HG02571 (cell line): ENCODE measurements around the gene TMEM164.

Source experiments
- ATAC-seq: cut with Tn5 transposase; IDR thresholded peaks from one replicate; pipeline ENCODE4 v1.9.1; 2021; ENCODE audit warnings: mild to moderate bottlenecking, moderate library complexity; ENCODE audit not compliant: unreplicated experiment

Gene TMEM164

DNA sequence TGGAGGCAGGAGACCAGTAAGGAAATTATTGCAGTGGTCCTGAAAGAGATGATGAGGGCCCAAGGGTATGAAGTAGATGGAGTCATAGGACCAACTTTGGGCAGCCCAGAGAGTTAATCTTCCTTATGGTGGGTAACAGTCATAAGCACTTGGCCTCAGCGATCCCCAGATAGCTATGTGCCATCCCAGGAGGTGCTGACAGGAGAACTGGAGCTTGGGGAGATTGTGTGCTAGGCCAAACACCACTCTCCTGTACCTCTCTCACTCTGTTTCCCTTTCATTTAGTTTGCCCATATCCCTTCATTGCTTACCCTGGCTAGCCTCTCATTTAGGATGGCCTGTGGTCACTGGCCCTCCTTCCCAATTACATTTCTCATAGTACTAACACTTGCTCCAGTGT lies 60.0 kb downstream of the TMEM164 start:
- ATAC-seq: no peak

DNA sequence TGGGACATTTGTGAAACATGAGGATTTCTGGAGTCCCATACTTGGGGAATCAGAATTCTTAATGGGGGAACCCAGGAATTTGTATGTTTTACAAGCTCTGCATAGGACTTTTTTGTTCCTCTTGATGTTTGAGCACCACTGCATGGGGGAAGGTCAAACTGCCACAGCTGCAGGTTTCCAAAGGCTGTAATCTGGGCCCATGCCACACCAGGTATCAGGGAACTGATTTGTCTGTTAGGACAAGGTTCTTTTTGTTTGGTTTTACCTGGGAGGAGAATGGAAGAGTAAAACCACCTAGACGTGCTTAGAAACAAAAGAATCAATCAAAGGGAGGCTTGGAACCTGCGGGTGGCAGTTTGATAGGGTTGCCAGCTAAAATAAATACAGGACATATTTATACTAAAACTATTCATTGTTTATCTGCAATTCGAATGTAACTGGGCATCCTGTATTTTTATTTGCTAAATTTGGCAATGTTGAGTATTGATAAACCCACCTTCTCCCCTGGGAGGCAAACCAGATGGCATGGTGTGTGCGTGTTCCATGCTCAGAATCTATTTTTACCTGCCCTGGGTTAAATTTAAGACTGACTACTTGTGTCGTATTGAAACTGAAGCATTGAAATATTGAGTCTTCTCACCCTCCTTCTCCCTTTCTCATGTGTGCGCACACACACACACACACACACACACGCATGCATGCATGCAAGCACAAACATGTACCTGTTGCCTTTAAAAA lies 63.7 kb downstream of the TMEM164 start:
- no peak for ATAC-seq

DNA sequence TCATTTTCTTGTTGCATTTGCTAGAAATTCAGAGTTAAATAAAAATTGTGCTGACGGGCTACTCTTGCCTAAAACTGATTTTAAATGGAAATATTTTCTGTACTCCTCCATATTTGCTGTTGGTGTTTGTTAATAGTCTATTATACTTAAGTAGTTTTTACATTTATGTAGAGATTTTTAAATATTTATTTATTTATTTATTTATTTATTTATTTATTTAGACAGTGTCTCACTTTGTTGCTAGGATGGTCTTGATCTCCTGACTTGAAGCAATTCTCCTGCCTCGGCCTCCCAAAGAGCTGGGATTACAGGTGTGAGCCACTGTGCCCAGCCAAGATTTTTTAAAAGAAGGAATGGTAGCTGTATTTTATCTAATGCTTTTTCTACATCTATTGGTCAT lies 68.1 kb downstream of the TMEM164 start:
- no peak for ATAC-seq

- no peak for ATAC-seq
Measured at GRCh38 chrX:110081320-110081719, 78.4 kb downstream of the TMEM164 start.

GRCh38 chrX:110081740-110082139 lies 78.8 kb downstream of the TMEM164 start:
- ATAC-seq: no peak

DNA sequence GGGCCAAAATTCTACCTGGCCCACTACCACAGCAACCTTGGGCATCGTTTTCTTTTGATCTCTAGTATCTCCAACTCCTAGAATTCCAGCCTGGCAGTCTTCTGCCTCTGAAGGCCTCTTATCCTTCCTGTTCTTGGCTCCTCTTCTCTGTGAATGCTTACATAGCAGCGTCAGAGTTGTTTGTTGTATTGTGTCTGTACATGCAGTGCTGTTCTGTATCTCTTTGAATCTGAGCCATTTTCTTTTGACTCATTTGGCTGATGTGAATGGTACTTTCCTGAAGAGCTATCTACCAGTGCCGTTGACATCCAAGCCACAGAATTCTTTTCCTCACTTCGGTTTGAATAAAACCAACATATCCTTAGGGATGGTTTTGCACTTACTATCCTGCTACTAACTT lies 79.2 kb downstream of the TMEM164 start:
- ATAC-seq: no peak

DNA sequence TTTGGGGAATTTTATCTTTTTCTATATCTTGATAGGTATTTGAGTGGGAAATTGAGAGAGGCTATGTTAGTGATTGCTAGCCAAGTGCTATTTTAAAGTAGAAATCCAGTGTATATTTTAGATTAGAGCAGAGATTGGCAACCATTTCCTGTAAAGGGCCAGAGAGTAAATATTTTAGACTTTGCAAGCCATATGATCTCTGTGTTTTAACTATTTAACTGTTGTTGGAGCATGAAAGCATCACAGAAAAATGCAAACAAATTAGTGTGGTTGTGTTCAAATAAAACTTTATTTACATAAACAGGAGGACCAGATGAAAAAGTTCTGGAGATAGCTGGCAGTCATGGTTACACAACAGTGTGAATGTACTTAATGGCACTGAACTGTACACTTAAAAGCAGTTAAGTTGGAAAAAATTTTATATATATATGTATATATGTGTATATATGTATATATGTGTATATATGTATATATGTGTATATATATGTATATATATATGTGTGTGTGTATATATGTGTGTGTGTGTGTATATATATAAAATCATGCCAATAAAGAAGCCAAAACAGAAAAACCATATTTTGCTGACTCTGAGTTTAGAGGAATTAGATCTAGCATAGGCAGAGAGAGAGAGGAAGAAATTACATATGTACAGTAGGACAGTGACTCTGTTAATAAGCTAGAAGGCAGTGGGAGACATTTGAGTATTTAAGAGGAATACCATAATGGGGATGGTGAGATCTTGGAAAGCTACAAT lies 83.4 kb downstream of the TMEM164 start:
- no peak for ATAC-seq

DNA sequence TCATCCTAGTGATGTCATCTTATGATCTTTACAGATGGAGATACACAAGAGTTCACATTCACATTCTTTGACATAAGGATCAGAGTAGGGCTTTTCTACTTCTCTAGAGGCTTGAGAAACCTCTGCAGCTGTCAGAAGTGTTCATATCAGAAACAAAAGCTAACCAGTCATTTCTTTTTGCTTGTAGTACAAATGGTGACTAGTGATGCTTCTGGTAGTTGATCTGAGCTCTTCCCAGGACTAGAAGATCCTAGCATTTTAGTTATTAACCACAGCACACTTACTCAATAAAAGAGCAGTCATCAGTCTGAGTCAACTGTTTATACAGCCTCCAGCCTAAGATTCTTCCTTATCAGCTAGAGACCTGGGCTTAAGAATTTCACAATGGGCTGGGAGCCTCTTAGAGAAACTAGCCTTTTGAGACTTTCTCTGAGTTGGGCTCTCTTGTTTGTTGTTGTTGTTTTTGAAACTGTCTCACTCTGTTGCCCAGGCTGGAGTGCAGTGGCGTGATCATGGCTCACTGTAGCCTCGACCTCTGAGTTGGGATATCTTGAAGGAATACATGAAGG lies 84.1 kb downstream of the TMEM164 start:
- no peak for ATAC-seq

GRCh38 chrX:110087485-110088356 lies 84.8 kb downstream of the TMEM164 start:
- ATAC-seq: no peak

DNA sequence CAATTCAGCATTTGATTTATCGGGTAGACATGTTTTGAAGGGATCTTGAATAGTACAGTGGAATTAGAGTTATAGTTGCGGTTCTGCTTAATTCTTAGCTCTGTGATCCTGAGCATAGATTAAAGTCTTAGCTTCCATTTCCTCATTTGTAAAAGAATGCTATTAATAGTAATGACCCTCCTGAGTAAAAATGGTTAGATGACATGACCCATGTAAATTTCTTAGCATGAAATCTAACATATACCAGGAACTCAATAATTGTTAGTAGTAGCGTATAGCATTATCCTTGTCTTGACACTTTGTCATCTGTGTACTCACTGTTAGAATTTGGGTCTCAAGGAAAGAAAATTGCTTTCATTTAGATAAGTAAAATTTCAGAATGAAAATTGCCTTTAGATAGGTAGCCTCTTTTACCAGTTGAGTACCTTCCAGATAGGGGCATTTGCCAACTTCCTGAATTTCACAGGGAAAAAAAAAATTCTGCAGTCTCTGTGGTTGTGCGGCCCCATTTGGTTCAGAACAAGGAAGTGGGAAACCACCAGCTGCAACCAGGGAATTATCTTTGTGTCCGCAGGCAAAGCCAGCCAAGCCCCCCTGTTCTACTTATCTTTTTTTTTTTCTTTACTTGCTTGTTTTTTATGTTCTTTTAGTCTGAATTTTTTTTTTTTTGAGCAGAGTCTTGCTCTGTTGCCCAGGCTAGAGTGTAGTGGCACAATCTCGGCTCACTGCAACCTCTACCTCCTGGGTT lies 86.9 kb downstream of the TMEM164 start:
- no peak for ATAC-seq

GRCh38 chrX:110097920-110098319 lies 95.0 kb downstream of the TMEM164 start:
- no peak for ATAC-seq

- no peak for ATAC-seq
Measured at GRCh38 chrX:110103344-110103743, 100.4 kb downstream of the TMEM164 start.

GRCh38 chrX:110104078-110104477 lies 101.2 kb downstream of the TMEM164 start:
- ATAC-seq: no peak

DNA sequence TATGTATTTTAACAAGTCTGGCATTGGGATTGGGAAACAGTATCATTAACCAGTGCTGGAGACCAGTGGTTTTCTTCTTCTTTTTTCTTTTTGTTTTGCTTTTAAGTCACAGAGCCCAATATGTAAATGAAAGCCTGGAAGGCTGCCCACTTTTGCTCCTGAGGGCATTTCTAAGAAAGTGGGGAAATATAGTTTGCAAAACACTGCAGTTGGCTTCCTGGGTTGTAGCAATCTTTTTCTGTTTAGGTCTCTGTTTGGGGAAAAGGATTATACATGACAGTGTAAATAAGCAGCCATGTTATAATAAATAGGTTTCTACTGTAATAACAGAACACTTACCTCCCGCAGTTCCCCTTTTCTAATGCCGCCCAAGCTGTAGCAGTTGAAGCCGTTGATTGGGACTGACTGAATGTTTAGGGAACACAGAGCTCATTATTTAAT lies 105.5 kb downstream of the TMEM164 start:
- no peak for ATAC-seq

DNA sequence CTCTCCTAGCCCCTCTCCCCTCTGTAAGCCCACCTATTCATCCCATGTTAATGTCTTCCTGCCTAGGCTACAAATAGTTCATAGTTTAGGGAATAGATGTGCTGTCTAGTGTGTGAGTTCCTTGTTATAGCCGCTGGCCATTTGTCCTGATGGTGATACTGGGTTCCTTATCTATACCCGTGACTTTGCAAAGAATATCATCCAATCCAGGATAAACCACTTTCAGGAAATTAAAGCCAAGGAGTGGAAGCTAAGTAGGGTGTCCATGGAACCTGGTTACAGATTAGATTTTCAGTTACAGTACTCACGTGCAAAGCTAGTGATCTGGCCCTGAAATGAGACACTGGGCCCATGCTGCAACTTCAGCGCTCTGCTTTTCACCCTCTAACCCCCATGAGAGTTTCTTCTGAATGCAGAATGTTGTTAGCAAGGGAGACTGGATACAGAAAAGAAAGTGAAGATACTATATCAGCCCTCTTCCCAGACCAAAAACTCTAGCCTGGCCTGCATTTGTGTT lies 111.4 kb downstream of the TMEM164 start:
- no peak for ATAC-seq

DNA sequence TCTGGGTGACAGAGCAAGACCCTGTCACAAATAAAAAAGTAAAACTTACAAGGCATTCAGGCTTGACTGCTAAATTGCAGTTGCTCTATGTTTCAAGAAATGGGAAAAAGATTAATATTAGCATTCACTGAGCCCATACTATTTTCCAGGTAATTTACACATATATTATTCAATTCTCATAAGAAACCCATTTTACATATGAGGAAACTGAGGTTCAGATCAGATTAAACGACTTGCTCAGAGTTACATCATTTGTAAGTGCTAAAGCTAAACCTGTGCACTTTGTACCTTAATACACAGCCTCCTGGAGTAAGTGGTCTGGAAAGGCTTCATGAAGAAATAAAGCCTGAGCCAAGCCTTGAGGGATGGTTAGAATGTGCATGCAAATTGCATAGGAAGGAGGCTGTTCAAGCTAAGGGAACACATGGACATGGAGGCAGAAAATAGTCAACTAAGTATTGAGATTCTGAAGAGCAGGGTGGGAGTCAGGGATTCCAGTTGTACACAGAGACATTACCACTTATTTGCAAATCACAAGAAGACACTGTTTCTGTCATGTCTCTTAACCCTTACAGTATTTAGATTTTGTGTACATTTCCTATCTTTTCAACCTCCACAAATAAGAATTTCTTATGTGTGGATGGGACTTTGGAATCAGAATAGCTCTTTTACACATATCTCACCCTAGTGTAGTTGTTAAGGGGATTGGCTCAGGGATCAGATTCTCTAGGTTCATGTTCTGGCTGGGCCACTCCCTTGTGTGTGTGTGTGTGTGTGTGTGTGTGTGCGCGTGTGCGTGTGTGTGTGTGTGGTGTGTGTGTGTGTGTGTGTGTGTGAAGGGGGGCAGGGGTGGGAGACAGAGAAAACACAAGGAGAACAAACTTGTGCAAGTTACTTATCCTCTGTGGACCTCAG lies 113.4 kb downstream of the TMEM164 start:
- ATAC-seq: no peak

GRCh38 chrX:110118530-110118929 lies 115.6 kb downstream of the TMEM164 start:
- ATAC-seq: no peak

GRCh38 chrX:110119480-110119879 lies 116.6 kb downstream of the TMEM164 start:
- ATAC-seq: no peak

- ATAC-seq: no peak
Measured at GRCh38 chrX:110120025-110120424, 117.1 kb downstream of the TMEM164 start.
